HepG2 (cell line): ENCODE measurements around the gene PCIF1. TPM values are rescaled to one million over a fixed set of nuclear protein-coding genes. Genes with fewer than 3 reads are reported as not detected.

Experiments used
- AKNA ChIP-seq: sonication (generic); formaldehyde crosslinking; IDR thresholded peaks from 2 replicates; pipeline ENCODE4 v1.4.0; 2020; ENCODE audit warnings: missing genetic modification reagents, borderline replicate concordance
- MTF1 ChIP-seq: sonication (generic); formaldehyde crosslinking; IDR thresholded peaks from 2 replicates; pipeline ENCODE4 v1.5.0; 2020; ENCODE audit warnings: missing genetic modification reagents
- RBM22 ChIP-seq: fragments of 200-400 bp; formaldehyde crosslinking; optimal IDR thresholded peaks from 2 replicates; pipeline ENCODE3; 2017; ENCODE audit warnings: mild to moderate bottlenecking, low read length, moderate library complexity
- SMAD3 ChIP-seq: sonication (generic); formaldehyde crosslinking; IDR thresholded peaks from 2 replicates; pipeline ENCODE4 v1.4.0; 2020; ENCODE audit warnings: missing genetic modification reagents
- SNAPC2 ChIP-seq: sonication (generic); formaldehyde crosslinking; IDR thresholded peaks from 2 replicates; pipeline ENCODE4 v1.8.1; 2022; ENCODE audit warnings: mild to moderate bottlenecking, missing genetic modification reagents
- ZNF124 ChIP-seq: sonication (generic); formaldehyde crosslinking; IDR thresholded peaks from 2 replicates; pipeline ENCODE4 v1.4.0; 2020; ENCODE audit warnings: missing genetic modification reagents
- ZNF230 ChIP-seq: sonication (generic); formaldehyde crosslinking; IDR thresholded peaks from 2 replicates; pipeline ENCODE4 v1.4.0; 2020; ENCODE audit warnings: mild to moderate bottlenecking, missing genetic modification reagents
- ZNF318 ChIP-seq: sonication (generic); formaldehyde crosslinking; IDR thresholded peaks from 2 replicates; pipeline ENCODE4 v1.4.0; 2020; ENCODE audit warnings: mild to moderate bottlenecking, missing genetic modification reagents
- ZNF660 ChIP-seq: sonication (generic); formaldehyde crosslinking; IDR thresholded peaks from 2 replicates; pipeline ENCODE4 v1.5.1; 2020; ENCODE audit warnings: mild to moderate bottlenecking, low read depth, missing genetic modification reagents, borderline replicate concordance
- ZNF674 ChIP-seq: sonication (generic); formaldehyde crosslinking; IDR thresholded peaks from 2 replicates; pipeline ENCODE4 v1.5.0; 2020; ENCODE audit warnings: low read depth, mild to moderate bottlenecking, missing genetic modification reagents
- ZNF761 ChIP-seq: sonication (generic); formaldehyde crosslinking; conservative IDR thresholded peaks from 2 replicates; pipeline ENCODE4 v1.4.0; 2020; ENCODE audit warnings: mild to moderate bottlenecking, missing genetic modification reagents
- ZNF773 ChIP-seq: sonication (generic); formaldehyde crosslinking; IDR thresholded peaks from 2 replicates; pipeline ENCODE4 v1.4.0; 2020; ENCODE audit warnings: missing genetic modification reagents, borderline replicate concordance
- polyA plus RNA-seq, 8 experiments: library from polyadenylated mRNA; depleted of rRNA in 3 of 8; stranded (reverse) in 7 of 8; unstranded in 1 of 8; fragments of >200 nt; fragmentation: Illumina TruSeq in 4 of 8; extraction: Trizol in 4 of 8; gene quantifications; 2 replicates each; pipeline versions ENCODE4 v1.2.1 to v1.2.3, GENCODE V29; 2011 to 2016; ENCODE audit warnings: low read depth in 4 of 8, missing spikeins in 1 of 8, mixed read lengths in 1 of 8; ENCODE audit not compliant: insufficient read depth in 1 of 8
- total RNA-seq, 5 experiments: library from RNA; depleted of rRNA; stranded (reverse); fragments of >200 nt; fragmentation: Illumina TruSeq; extraction: Trizol; gene quantifications; 2 replicates each; pipeline ENCODE4 v1.2.3, GENCODE V29; 2016; ENCODE audit warnings: low read depth in 1 of 5
- TF ChIP-seq, protein P1 (sequence below): sonication (generic); formaldehyde crosslinking; IDR thresholded peaks from 2 replicates; pipeline ENCODE4 v1.5.1; 2020; ENCODE audit warnings: missing genetic modification reagents, mild to moderate bottlenecking, borderline replicate concordance

The PCIF1 gene
- total and polyA plus RNA-seq, 2 of the 13 experiments (the other 11 are each of a cell fraction or from before 2014, with no cell fraction given) = 20.9 to 24.4 TPM

DNA sequence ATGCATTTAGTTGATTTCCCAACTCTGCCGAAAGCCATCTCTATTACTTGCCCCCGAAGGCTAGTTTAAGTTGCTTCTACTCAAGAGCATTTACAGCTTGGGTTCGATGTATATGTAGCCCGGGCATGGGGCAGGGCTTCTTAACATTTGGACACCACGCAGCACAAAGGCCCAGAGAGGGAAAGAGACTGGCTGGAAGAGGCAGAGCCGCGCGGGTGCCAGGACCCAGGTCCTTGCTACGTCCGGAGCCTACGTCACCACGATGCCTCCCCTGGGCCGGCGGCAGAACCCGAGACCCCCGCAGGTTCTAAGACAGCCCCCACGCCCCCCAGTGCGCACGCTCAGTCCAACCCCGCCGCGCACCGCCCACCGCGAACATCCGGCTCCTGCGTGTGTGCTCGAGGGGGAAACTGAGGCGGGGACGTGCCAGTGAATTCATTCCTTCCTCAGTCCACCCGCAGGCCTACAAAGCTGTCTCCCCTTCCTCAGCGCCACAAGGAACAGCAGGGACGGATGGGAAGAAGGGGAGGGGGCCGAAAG, 367 bp upstream of the PCIF1 start (continued):
- TF ChIP-seq, protein P1, sequence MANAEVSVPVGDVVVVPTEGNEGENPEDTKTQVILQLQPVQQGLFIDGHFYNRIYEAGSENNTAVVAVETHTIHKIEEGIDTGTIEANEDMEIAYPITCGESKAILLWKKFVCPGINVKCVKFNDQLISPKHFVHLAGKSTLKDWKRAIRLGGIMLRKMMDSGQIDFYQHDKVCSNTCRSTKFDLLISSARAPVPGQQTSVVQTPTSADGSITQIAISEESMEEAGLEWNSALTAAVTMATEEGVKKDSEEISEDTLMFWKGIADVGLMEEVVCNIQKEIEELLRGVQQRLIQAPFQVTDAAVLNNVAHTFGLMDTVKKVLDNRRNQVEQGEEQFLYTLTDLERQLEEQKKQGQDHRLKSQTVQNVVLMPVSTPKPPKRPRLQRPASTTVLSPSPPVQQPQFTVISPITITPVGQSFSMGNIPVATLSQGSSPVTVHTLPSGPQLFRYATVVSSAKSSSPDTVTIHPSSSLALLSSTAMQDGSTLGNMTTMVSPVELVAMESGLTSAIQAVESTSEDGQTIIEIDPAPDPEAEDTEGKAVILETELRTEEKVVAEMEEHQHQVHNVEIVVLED (CRISPR knock-in tag) = peak; percentile 90; the same call in 1 of the 2 replicates
- peak; percentile 63; the same call in 1 of the 2 replicates for TF ChIP-seq MTF1 (CRISPR knock-in tag)
- no peak for TF ChIP-seq ZNF773
- no peak for TF ChIP-seq AKNA
- no peak; the same call in 1 of the 2 replicates for TF ChIP-seq ZNF660 (CRISPR knock-in tag)
- no peak for TF ChIP-seq ZNF674 (CRISPR knock-in tag)
- no peak for TF ChIP-seq ZNF124 (CRISPR knock-in tag)
- no peak for TF ChIP-seq RBM22
- no peak for TF ChIP-seq ZNF318 (CRISPR knock-in tag)
- TF ChIP-seq ZNF230 = peak; percentile 86
- TF ChIP-seq ZNF761 (CRISPR knock-in tag) = peak; percentile 95
- TF ChIP-seq SMAD3 (CRISPR knock-in tag) = no peak
- peak; percentile 16; the same call in 1 of the 2 replicates for TF ChIP-seq SNAPC2 (CRISPR knock-in tag)
